ENCODE results near the gene SMCHD1. TPM values are rescaled to one million over a fixed set of nuclear protein-coding genes. Genes with fewer than 3 reads are reported as not detected.
"Not testable (repeated sequence)": the region's sequence is repeated elsewhere in the genome, so short reads cannot be mapped to it uniquely, and the experiment has no call there.

Gene SMCHD1
- total and polyA plus RNA-seq, 4 donors: 4.4 to 49.0 (median 25.4) TPM

DNA sequence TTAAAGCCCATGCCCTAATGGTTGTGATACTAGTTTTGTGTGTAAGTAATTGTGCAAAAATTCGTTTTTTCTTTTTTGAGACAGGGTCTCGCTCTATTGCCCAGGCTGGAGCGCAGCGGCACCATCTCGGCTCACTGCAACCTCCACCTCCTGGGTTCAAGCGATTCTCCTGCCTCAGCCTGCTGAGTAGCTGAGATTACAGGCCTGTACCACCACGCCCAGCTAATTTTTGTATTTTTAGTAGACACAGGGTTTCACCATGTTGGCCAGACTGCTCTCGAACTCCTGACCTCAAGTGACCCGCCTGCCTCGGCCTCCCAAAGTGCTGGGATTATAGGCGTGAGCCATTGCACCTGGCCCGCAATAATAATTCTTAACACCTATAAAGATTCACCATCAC, 196.9 kb downstream of the SMCHD1 start:
- H3K4me3 ChIP-seq (ENCODE audit: low read depth in 1 of 3, low read length in 3 of 3); H3K36me3 ChIP-seq (ENCODE audit: control insufficient read depth in 4 of 4, insufficient read depth in 3 of 4, low read depth in 1 of 4, low read length in 3 of 4); H3K9me3 ChIP-seq (ENCODE audit: control insufficient read depth in 4 of 4, low read length in 3 of 4); DNase-seq (ENCODE audit: low spot score); H3K27ac ChIP-seq (ENCODE audit: low read depth in 1 of 2, low read length in 2 of 2); H3K4me1 ChIP-seq (ENCODE audit: control insufficient read depth in 4 of 4, insufficient read depth in 4 of 4, low read length in 3 of 4); H3K9ac ChIP-seq (ENCODE audit: low read depth in 1 of 2, low read length in 2 of 2); H3K27me3 ChIP-seq (ENCODE audit: control insufficient read depth in 4 of 4, insufficient read depth in 4 of 4, low read length in 3 of 4): not testable (repeated sequence)
- WGBS: 90% methylated on average over 12 of the region's 12 CpGs

GRCh38 chr18:2853173-2853925, 197.8 kb downstream of the SMCHD1 start:
- Histone ChIP-seq H3K9me3 (ENCODE audit: control insufficient read depth in 4 of 4, low read length in 3 of 4) (no peaks in the 10 kb centered on the region), H3K4me1 (ENCODE audit: control insufficient read depth in 4 of 4, insufficient read depth in 4 of 4, low read length in 3 of 4) (no peaks in the 10 kb centered on the region), H3K9ac (ENCODE audit: low read depth in 1 of 2, low read length in 2 of 2) (no peak overlapping the region), H3K36me3 (ENCODE audit: control insufficient read depth in 4 of 4, insufficient read depth in 3 of 4, low read depth in 1 of 4, low read length in 3 of 4) (no peaks in the 10 kb centered on the region), H3K4me3 (ENCODE audit: low read depth in 1 of 3, low read length in 3 of 3) (no peak overlapping the region), H3K27ac (ENCODE audit: low read depth in 1 of 2, low read length in 2 of 2) (no peak overlapping the region), H3K27me3 (ENCODE audit: control insufficient read depth in 4 of 4, insufficient read depth in 4 of 4, low read length in 3 of 4) (peaks cover 0 to 10% (median under 1%) of the 10 kb centered on the region in 4 donors)
- DNase-seq (ENCODE audit: low spot score): no peak
- TF ChIP-seq ATF3 (IDR thresholded peaks at IDR 0.05) (no peak), FOXA2 (IDR thresholded peaks at IDR 0.05) (no peak), GABPA (IDR thresholded peaks at IDR 0.05 in 1 of 2, conservative IDR thresholded peaks at IDR 0.05 in 1 of 2) (no peak), NR2F2 (IDR thresholded peaks at IDR 0.05) (no peak), RXRA (IDR thresholded peaks at IDR 0.05) (no peak), RAD21 (IDR thresholded peaks at IDR 0.05) (no peak), HNF4A (conservative IDR thresholded peaks at IDR 0.05) (no peak), FOXA1 (IDR thresholded peaks at IDR 0.05) (no peak), EGR1 (IDR thresholded peaks at IDR 0.05; ENCODE audit: low read depth in 2 of 2) (no peak), MAX (IDR thresholded peaks at IDR 0.05) (no peak), HNF4G (IDR thresholded peaks at IDR 0.05) (no peak), SP1 (IDR thresholded peaks at IDR 0.05) (no peak)
- TF ChIP-seq, protein P1, sequence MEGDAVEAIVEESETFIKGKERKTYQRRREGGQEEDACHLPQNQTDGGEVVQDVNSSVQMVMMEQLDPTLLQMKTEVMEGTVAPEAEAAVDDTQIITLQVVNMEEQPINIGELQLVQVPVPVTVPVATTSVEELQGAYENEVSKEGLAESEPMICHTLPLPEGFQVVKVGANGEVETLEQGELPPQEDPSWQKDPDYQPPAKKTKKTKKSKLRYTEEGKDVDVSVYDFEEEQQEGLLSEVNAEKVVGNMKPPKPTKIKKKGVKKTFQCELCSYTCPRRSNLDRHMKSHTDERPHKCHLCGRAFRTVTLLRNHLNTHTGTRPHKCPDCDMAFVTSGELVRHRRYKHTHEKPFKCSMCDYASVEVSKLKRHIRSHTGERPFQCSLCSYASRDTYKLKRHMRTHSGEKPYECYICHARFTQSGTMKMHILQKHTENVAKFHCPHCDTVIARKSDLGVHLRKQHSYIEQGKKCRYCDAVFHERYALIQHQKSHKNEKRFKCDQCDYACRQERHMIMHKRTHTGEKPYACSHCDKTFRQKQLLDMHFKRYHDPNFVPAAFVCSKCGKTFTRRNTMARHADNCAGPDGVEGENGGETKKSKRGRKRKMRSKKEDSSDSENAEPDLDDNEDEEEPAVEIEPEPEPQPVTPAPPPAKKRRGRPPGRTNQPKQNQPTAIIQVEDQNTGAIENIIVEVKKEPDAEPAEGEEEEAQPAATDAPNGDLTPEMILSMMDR (IDR thresholded peaks at IDR 0.05; ENCODE audit: low read depth, low read length, missing input control): no peak
- TF ChIP-seq, protein P2, sequence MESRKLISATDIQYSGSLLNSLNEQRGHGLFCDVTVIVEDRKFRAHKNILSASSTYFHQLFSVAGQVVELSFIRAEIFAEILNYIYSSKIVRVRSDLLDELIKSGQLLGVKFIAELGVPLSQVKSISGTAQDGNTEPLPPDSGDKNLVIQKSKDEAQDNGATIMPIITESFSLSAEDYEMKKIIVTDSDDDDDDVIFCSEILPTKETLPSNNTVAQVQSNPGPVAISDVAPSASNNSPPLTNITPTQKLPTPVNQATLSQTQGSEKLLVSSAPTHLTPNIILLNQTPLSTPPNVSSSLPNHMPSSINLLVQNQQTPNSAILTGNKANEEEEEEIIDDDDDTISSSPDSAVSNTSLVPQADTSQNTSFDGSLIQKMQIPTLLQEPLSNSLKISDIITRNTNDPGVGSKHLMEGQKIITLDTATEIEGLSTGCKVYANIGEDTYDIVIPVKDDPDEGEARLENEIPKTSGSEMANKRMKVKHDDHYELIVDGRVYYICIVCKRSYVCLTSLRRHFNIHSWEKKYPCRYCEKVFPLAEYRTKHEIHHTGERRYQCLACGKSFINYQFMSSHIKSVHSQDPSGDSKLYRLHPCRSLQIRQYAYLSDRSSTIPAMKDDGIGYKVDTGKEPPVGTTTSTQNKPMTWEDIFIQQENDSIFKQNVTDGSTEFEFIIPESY (IDR thresholded peaks at IDR 0.05): no peak
- WGBS: 85% methylated on average over 18 of the region's 18 CpGs

All from liver (tissue), 9 donors.